Colon (tissue), 2 donors: ENCODE measurements around the gene CCDC69.
"Not testable (repeated sequence)": the region's sequence is repeated elsewhere in the genome, so short reads cannot be mapped to it uniquely, and the experiment has no call there.

Source experiments
- FAIRE-seq: peaks from 2 replicates; lab custom pipeline; 2012; peaks lifted over from hg19 to GRCh38; lab: Jason Lieb, UNC
- donor health status: control.
- donor health status: control.

Gene CCDC69

DNA sequence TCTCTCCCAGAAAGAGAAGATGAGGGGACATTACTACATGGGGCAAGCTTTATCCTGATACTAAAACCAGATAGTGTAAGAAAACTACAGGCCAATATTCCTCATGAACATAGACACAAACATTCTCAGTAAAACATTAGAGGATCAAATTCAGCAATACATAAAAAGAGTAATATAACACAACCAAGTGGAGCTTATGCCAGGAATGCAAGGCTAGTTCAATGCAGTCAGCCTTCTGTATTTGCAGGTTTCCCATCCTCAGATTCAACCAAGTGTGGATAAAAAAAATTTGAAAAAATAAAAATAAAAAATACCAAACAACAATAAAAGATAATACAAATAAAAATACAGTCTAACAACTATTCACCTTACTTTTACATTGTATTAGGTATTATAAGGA, 31.3 kb downstream of the CCDC69 start:
- FAIRE-seq, result no peak

DNA sequence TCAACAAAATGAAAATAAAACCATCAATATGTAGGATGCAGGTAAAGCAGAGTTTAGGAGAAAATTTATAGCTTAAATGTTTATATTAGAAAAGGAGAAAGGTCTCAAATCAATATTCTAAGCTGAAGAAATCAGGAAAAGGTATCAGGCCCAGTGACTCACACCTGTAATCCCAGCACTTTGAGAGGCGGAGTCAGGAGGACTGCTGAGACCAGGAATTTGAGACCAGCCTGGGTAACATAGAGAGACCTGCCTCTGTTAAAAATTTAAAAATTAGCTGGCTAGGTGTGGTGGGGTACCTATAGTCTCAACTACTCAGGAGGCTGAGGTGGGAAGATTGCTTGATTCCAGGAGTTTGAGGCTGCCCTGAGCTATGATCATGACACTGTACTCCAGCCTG, 32.2 kb downstream of the CCDC69 start:
- no peak for FAIRE-seq

DNA sequence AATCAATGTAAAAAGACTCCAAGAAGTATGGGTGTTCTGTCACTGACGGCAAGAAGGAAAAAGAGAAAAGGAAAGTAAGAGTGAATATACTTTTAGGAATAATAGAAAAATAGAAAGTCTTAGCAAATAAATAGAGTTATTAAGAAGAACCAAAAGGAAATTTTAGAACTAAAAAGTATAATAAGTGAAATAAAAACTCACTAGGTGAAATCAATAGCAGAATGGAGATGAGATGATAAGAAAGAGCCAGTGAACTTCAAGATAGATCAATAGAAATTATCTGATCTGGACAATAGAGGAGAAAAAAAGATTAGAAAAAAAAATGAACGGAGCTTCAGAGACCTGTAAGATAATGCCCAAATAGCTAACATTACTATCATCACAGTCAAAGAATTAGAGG, 34.7 kb downstream of the CCDC69 start:
- no peak for FAIRE-seq

DNA sequence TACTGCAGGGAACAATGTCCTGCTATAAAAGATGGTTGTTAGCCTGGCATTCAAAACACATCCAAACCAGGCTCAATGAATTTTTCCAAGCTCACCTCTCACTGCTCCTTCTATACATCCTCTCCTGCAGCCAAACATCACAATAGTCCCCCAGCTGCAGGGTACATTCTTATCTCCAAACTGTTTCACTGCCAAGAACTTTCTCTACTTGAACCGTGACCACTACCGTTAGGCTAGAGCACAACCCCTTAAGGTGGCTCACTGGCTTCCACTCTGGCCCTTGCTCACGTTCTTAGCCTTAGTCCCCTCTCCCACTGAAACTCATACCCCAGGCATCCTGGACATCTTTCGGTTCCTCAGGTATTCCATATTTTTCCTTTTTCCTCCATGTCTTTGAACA, 37.4 kb downstream of the CCDC69 start:
- FAIRE-seq, result no peak

DNA sequence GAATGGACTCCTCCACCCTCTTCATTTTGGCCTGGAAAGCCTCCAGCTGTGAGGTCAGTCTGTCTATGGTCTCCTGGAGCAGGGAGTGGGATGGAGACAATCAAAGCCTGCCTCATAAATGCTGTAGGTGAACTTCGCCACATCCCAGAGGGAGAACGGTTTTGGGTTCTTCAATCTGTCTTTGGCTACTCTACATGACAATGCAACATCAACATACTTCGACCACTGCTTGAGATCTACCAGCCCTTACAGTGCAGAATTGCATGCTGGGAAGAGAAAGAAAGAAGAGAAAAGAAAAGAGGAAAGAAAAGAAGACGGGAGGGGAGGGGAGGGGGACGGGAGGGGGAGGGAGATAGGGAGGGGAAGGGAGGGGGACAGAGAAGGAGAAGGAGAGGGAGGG, 37.8 kb downstream of the CCDC69 start:
- no peak for FAIRE-seq

DNA sequence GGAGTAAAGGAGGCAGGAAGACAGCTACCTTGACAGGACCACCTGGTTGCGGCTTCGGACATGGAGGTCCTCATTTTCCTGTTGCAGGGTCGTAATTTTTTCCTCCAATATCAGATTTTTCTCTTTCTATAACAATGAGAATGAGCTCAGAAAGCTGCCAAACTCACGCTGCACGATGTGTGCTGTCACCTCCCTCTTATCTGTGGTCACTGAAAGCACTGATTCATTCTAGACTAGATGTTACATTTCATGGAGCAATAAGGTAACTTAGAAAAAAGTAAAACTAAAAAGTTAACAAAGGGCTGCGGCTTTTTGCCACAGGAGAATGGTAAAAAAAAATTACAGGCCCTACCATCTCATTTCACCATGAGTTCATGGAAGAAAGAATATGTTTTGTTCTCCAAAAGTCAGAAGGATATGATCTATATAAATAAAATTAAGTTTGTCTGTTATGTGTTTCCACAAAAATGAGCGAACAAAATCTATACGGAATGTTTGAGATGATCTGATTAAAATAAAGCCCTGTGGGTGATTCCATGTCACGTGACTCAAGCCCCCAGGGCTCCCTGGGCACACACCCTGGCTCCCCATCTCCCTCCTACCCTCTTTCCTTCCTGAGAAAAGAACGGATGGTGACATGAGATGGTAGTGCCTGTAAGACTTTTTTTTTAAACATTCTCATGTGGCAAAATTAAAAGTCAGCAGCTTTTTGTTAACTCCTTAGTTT, 39.4 kb downstream of the CCDC69 start:
- FAIRE-seq, result no peak

DNA sequence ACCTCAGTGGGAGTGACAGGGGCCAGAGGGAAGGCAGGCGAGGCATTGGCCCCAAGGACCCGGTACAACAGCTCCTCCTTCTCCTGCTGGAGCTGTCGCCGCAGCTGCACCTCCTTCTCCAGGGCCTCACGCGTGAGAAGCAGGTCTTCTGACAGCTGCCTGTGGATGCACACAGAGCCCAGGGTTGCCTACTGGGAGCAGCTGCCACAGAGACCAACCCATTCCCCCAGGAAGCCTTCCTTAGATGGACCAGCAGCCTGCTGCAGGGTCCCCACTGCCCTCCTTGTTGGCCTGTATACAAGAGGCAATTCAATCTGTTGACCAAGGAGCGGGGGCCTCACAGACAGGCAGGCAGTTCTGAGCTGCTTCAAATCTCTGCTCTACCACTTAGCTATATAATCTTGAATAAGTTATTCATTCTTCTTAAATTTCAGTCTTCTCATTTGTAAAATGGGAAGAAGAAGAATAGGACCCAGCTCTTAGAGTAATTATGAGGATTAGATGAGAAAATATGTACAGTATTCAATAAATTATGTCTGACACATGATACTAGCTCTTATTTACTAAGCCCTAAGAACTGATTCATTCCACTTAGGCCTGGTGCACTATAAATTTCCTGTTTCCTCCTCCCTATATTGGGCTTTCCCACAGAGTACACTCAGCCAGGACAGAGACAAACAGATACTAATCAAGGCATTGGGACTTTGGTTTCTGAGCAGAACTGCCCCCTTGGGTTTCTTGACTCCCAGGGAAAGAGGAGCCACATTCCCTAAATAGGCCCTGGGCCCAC, 40.2 kb downstream of the CCDC69 start:
- FAIRE-seq, result no peak

DNA sequence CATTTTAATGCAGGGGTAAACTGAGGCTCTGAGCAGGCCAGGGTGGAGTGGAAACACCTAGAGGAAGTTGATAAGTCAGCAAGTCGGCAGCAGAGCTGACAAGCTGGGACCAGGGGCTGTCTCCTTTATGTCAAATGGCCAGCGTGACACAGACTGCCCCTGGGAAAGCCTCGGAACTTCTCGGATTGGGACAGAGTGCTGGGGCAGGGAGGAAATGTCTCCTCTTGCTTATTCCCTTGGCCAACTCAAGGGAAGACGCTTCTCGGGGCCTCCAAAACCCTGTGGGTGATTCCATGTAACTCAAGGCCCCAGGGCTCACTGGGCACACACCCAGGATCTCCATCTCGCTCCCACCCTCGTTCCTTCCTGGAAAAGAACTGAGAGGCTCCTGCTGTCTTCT, 40.9 kb downstream of the CCDC69 start:
- FAIRE-seq, result no peak

DNA sequence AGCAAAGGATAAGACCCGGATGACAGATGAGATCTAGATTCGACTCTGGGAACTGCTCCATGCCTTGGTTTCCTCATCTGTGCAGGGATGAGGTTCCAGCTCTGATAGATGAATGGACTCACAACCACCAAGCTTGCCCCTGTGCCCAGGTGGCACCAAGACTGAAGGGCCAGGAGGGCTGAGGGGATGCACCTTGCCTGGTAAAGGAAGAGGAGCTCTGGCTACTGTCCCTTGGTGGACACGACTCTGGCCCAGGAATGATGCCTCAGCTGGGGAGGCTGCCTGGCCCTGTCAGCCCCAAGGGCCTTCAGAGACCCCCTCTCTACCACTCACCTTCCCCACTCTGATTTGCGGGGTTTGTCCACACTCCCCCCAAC, 41.4 kb downstream of the CCDC69 start:
- FAIRE-seq, result no peak

DNA sequence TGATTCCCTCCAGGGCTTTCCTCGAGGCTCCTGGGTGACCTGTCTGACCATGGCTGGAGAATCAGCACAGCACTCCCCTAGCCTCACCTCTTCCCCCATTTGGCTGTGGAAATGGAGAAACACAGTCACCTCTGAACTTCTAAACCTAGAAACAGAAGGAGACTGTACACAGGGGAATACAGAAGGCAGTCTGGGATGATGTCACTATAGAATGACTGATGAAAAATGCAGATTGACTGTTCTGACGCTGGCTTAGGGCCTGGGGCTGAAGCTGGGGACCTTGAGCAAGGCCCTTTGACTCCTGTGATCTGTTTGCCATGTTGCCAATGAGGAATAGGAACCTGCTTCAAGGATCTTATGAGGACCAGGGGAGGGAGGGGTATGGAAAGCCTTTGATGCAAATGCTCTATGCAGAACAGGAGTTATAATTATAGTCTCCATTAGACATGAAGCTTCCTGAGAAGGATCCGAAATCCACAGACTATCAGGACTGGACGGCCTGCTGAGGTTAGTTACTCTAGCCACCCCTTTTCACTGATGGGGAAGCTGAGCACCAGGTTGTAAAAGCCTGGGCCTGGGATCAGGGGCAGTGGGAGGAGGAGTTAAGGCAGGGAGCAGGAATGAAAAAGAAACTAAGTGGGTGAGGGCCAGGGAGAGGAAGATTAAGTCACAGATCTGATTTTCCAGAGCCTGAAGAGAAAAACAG, 41.9 kb downstream of the CCDC69 start:
- FAIRE-seq, result no peak

DNA sequence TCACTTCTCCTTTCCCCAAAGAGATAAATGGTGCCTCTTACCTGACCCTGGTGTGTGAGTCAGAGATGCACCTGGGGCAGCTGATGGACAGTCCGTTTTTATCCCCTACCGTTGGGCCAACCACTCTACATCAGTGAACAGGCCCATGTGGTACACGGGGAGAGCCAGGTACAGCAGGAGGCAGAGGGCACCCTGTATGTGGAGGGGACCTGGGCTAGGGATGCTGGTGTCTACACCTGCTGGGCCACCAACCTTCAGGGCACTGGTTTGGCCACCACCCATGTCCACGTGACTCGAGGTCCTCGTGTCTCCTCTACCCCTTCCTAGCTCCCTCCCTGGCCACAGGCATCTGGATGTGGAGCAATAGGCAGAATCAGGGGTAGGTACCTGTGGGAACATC, 43.6 kb downstream of the CCDC69 start:
- no peak for FAIRE-seq

DNA sequence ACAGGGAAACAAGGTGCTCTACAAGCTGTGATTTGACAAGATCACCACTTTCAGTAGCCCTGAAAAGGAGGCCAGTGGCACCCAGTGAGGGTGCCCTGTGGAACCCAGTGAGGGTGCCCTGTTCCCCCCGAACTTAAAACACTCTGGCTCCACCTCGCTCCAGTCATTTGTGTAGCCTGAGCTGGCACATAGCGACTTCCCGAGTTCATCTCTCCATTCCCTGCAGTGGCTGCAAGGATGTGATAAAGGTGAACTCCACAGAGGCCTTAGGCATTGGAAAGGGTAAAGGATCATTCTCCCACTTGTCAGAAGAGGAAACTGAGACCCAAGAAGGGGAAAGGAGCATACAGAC, 44.4 kb downstream of the CCDC69 start:
- FAIRE-seq, result no peak

DNA sequence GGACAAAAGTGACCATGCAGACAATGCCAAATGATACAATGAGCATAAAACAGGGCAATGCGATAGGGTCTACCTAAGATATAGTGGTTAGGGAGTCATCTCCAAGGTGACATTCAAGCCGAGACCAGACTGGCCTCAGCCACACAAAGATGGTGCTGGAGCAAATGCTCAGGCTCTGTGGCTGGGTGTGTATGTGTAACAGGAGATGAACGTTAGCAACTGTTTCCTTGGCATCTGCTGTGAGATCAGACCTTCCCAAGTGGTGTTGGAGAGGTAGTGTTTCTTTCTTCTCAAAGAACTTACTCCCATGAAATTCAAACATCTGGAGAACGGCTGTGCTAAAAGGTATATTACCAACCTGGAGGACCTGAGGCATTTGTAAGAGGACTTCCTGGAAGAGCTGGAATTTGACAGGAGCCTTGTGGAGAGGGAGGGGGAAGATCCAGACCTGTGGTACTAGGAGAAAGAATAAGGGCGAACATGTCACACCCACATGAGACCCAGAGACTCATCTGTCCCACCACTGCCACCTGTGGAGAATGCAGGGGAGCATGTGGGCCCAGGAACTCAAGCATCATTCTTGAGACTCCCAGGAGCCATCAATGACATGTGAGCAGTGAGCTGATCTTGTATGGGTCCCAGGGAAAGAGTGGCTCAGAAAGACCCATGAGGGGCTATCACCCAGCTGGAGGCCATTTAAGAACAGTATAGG, 45.0 kb downstream of the CCDC69 start:
- FAIRE-seq, result no peak

DNA sequence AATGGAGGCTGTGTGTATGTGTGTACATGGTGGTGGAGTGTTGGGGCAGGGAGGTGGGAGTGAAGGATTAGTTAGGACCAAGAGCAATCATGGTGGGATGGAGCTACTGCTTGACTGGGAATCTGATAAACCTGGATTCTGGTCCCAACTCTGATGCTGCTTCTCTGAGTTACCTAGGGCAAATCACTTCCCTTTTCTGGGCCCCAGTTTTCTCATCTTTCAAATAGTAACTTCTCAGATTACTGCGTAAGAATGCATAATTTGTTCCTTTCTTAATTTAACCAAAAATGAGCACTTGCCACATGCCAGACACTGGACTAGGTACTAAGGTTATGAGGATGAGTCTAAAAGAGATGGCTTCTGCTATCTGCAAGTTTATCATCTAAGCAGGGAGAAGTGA, 45.5 kb downstream of the CCDC69 start:
- FAIRE-seq, result no peak

DNA sequence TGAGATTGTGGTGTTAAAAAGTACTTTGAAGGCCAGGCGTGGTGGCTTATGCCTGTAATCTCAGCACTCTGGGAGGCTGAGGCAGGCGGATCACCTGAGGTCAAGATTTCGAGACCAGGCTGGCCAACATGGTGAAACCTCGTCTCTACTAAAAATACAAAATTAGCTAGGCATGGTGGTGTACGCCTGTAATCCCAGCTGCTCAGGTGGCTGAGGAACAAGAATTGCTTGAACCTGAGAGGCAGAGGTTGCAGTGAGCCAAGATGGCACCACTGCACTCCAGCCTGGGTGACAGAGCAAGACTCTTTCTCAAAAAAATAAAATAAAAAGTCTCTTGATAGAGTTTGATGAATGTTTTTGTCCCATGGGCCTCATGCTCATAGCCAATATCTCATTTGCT, 47.6 kb downstream of the CCDC69 start:
- not testable (repeated sequence) for FAIRE-seq

DNA sequence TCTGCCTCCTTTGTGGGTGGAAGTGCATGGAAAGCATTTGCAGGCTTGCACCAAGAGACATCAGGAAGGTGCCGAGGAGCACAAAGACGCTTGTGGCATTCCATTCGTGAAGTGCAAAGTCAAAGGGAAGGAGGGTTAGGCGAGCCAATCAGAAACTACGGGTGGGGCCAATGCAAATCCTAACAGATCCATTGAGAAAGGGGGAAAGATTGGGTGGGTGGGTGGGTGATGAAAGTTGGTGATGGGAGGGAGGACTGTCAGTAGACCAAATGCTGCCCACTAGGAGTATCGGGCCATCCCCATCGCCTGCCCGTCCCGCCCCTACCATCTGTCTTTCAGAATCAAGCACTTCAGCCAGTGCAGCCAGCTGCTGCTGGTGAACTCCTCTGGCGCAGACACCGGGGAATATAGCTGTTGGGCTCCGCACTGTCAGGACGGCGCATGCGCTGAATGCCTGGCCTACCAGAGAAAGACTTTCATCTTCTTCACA, 49.2 kb downstream of the CCDC69 start:
- no peak for FAIRE-seq

DNA sequence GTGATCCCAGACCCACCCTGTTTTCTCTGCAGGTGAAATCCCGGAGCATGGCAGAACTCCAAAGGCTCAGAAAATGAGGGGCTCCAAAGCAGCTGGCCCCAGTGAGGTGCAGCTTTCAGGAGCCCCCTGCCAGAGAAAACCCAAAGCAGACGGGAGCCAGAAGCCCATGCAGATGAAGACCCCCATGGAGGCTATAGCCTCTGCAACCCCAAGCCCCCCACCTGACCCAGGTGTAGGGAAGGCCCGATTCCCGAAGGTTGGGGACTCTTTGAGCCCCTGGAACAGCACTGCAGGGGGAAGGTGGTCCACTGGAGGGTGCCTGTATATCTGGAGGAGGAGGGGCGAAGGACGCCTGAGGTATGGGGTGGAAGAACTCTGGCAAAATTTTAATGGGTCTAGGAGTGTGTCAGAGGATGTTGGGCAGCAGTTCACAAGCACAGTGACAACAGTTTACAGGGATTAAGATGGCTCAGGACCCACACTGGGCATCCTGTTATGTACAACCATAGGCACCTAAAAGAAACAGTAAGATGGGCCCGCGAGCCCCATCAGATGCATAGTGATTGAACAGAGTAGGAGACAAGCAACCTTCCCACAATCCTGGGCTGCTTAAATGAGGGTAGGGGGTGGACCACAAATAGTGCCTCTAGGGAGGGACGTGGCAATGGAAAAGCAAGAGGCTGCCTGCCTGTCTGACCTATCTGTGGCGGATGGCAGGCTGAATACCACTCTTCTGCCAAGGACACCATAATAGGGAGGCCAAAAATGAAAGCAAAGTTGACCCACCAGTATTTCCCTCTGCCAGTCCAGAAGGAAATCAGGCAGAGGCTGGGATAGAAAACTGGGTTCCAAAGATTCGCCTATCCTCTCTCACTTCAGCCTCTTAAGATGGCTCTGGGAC, 49.9 kb downstream of the CCDC69 start:
- no peak for FAIRE-seq

DNA sequence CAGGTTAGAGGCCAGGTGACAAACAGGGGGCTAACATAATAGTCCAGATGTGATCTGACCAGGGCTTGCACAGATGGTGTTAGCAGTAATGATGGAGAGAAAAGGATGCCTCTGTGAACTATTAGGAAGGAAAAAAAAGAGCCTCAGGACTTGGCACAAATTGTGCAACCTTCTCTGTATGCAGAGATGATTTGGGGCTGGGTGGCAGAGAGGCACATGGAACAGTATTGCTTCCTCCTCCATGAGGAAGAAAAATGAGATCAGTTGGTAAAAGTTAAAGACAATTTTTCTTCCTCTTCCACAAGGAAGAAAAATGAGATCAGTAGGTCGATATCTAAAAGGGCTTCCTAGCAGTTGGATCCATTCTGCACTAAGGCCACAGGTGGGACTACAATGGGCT, 52.4 kb downstream of the CCDC69 start:
- FAIRE-seq, result no peak

DNA sequence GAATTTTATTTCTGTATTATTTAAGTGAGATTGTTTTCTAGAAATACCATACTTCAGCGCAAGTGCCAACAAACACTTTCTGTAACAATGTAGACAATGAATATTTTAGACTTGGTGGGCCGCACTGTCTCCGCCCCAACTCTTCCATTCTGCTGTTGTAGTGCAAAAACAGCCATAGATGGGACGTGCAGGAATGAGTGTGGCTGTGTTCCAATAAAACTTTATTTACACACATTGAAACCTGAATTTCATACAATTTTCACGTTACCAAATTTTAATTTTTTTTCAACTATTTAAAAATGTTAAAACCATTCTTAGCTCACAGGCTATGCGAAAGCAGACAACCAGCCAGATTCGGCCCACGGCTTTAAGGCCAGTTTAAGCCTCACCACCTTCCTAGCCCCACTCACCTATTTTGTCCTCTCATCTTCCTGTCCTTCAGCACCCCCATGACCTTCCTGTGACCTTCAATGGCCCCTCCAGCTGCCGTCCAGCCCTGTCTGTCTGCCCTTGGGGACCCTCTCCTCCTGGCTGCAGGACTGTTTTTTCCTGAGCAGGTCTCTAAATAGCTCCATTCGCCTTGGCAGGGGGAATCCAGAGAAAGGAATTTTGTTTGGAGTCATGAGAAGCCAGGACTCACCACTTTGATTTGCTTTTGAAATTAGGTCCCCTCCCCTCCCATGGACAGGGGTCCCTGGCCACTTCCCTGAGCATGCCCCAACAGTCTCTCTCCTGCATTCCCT, 55.1 kb downstream of the CCDC69 start:
- no peak for FAIRE-seq

DNA sequence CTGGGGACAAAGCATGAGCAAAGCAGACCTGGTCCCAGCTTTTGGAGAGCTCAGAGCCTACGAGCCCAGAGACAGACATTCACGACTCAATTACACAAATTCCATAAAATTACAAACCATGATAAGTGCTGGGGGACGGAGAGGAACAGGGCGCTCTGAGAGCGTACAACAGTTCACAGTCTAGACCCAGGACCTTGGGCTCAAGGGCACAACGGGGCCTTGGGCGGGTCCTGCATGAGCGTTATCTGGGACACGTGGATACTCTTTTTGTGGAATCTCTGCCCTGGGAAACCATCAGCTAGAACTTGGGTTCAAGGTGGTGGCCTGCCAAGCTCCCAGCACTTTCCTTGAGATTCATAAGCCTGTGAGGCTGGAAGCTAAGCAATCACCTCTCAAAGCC, 56.9 kb downstream of the CCDC69 start:
- FAIRE-seq, result no peak
